ENCODE measurements around the gene ENHO. TPM values are rescaled to one million over a fixed set of nuclear protein-coding genes. Genes with fewer than 3 reads are reported as not detected.

Gene ENHO
- total and polyA plus RNA-seq, 2 experiments from 2014 or later: 13.8 to 19.7 TPM

DNA sequence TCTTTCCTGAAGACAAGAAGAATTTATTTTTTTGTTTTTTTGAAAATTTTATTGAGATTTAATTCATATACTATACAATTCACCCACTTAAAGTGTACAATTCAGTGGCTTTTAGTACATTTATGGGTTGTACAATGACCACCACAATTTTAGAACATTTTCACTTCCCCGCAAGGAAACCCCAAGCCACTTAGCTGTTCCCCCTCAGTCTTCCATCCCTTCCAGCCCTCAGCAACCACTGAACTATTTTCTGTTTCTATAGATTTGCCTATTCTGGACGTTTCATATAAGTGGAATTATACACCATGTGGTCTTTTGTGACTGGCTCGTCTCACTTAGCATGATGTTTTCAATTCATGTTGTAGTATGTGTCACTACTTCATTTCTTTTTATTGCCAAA, 36.2 kb downstream of the ENHO start:
- ATAC-seq (no peak), DNase-seq (ENCODE audit: low spot score) (no peak)
- Histone ChIP-seq H3K4me3 (no peak overlapping the region), H3F3A (replicated peaks; ENCODE audit: low read depth) (no peaks in the 10 kb centered on the region), H3K79me2 (replicated peaks; ENCODE audit: insufficient read depth) (no peaks in the 10 kb centered on the region), H3K36me3 (ENCODE audit: insufficient read depth) (no peaks in the 10 kb centered on the region), H4K20me1 (replicated peaks; ENCODE audit: insufficient read depth) (no peaks in the 10 kb centered on the region; the same call in 1 of the 2 replicates), H3K4me1 (ENCODE audit: insufficient read depth) (no peaks in the 10 kb centered on the region), H3K27me3 (ENCODE audit: insufficient read depth) (no peaks in the 10 kb centered on the region), H3K4me2 (no peak overlapping the region), H3K9me2 (ENCODE audit: insufficient read depth) (no peaks in the 10 kb centered on the region), H3K27ac (ENCODE audit: low read depth) (no peak overlapping the region), H2AFZ (no peak overlapping the region)
- H3K36me3 Mint-ChIP-seq (ENCODE audit: low read depth): no peaks in the 10 kb centered on the region
- no peak overlapping the region for H3K4me3 Mint-ChIP-seq
- H3K4me1 Mint-ChIP-seq: no peaks in the 10 kb centered on the region; the same call in 2 of the 3 replicates
- peaks cover 2% of the 10 kb centered on the region for H3K27me3 Mint-ChIP-seq (ENCODE audit: insufficient read depth, low read depth, poor library complexity)
- no peaks in the 10 kb centered on the region for H3K9me3 Mint-ChIP-seq
- no peak overlapping the region for H3K27ac Mint-ChIP-seq
- TF ChIP-seq STAT1 (IDR thresholded peaks at IDR 0.05; ENCODE audit: unreplicated experiment) (no peak), ZNF331 (CRISPR knock-in tag; IDR thresholded peaks at IDR 0.05; ENCODE audit: low read depth) (no peak), NANOG (IDR thresholded peaks at IDR 0.05; ENCODE audit: borderline replicate concordance) (no peak), REST (IDR thresholded peaks at IDR 0.05; ENCODE audit: unreplicated experiment) (no peak), POLR2AphosphoS5 (IDR thresholded peaks at IDR 0.05; ENCODE audit: low read depth) (no peak), EZH2phosphoT487 (IDR thresholded peaks at IDR 0.05; ENCODE audit: unreplicated experiment) (no peak)
- TF ChIP-seq, protein P1, sequence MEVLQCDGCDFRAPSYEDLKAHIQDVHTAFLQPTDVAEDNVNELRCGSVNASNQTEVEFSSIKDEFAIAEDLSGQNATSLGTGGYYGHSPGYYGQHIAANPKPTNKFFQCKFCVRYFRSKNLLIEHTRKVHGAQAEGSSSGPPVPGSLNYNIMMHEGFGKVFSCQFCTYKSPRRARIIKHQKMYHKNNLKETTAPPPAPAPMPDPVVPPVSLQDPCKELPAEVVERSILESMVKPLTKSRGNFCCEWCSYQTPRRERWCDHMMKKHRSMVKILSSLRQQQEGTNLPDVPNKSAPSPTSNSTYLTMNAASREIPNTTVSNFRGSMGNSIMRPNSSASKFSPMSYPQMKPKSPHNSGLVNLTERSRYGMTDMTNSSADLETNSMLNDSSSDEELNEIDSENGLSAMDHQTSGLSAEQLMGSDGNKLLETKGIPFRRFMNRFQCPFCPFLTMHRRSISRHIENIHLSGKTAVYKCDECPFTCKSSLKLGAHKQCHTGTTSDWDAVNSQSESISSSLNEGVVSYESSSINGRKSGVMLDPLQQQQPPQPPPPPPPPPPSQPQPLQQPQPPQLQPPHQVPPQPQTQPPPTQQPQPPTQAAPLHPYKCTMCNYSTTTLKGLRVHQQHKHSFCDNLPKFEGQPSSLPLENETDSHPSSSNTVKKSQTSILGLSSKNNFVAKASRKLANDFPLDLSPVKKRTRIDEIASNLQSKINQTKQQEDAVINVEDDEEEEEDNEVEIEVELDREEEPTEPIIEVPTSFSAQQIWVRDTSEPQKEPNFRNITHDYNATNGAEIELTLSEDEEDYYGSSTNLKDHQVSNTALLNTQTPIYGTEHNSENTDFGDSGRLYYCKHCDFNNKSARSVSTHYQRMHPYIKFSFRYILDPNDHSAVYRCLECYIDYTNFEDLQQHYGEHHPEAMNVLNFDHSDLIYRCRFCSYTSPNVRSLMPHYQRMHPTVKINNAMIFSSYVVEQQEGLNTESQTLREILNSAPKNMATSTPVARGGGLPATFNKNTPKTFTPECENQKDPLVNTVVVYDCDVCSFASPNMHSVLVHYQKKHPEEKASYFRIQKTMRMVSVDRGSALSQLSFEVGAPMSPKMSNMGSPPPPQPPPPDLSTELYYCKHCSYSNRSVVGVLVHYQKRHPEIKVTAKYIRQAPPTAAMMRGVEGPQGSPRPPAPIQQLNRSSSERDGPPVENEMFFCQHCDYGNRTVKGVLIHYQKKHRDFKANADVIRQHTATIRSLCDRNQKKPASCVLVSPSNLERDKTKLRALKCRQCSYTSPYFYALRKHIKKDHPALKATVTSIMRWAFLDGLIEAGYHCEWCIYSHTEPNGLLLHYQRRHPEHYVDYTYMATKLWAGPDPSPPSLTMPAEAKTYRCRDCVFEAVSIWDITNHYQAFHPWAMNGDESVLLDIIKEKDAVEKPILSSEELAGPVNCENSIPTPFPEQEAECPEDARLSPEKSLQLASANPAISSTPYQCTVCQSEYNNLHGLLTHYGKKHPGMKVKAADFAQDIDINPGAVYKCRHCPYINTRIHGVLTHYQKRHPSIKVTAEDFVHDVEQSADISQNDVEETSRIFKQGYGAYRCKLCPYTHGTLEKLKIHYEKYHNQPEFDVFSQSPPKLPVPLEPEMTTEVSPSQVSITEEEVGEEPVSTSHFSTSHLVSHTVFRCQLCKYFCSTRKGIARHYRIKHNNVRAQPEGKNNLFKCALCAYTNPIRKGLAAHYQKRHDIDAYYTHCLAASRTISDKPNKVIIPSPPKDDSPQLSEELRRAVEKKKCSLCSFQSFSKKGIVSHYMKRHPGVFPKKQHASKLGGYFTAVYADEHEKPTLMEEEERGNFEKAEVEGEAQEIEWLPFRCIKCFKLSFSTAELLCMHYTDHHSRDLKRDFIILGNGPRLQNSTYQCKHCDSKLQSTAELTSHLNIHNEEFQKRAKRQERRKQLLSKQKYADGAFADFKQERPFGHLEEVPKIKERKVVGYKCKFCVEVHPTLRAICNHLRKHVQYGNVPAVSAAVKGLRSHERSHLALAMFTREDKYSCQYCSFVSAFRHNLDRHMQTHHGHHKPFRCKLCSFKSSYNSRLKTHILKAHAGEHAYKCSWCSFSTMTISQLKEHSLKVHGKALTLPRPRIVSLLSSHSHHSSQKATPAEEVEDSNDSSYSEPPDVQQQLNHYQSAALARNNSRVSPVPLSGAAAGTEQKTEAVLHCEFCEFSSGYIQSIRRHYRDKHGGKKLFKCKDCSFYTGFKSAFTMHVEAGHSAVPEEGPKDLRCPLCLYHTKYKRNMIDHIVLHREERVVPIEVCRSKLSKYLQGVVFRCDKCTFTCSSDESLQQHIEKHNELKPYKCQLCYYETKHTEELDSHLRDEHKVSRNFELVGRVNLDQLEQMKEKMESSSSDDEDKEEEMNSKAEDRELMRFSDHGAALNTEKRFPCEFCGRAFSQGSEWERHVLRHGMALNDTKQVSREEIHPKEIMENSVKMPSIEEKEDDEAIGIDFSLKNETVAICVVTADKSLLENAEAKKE (CRISPR knock-in tag; IDR thresholded peaks at IDR 0.05): no peak

Data from GM23338 (cell line).